HK-2 (cell line): ENCODE data around the gene ANGPTL4.
"Not testable (repeated sequence)": the region's sequence is repeated elsewhere in the genome, so short reads cannot be mapped to it uniquely, and the experiment has no call there.

Experiments used
- DNase-seq: peaks from one replicate; pipeline ENCODE4 v3.0.0-alpha.2; 2018; ENCODE audit not compliant: unreplicated experiment

ANGPTL4 gene

GRCh38 chr19:8361921-8362793 is 1.8 kb upstream of the ANGPTL4 start:
- DNase-seq = peak; percentile 95

- DNase-seq = no peak
These were observed 2.2 kb downstream of the ANGPTL4 start for GRCh38 chr19:8366121-8366581.

- no peak for DNase-seq
These were observed 3.0 kb downstream of the ANGPTL4 start for GRCh38 chr19:8366961-8367326.

GRCh38 chr19:8367327-8368001 is 3.5 kb downstream of the ANGPTL4 start:
- peak; percentile 97 for DNase-seq

GRCh38 chr19:8370176-8371010 is 6.4 kb downstream of the ANGPTL4 start:
- DNase-seq = no peak

GRCh38 chr19:8371011-8371804 is 7.3 kb downstream of the ANGPTL4 start:
- no peak for DNase-seq

- DNase-seq = no peak
These were observed 10.2 kb downstream of the ANGPTL4 start for GRCh38 chr19:8373867-8374813.

GRCh38 chr19:8375766-8376165 is 11.8 kb downstream of the ANGPTL4 start:
- not testable (repeated sequence) for DNase-seq

GRCh38 chr19:8376373-8376974 is 12.5 kb downstream of the ANGPTL4 start:
- not testable (repeated sequence) for DNase-seq

- DNase-seq = no peak
These were observed 13.6 kb downstream of the ANGPTL4 start for GRCh38 chr19:8377598-8377997.

GRCh38 chr19:8379156-8379891 is 15.4 kb downstream of the ANGPTL4 start:
- DNase-seq = not testable (repeated sequence)

- DNase-seq = not testable (repeated sequence)
These were observed 20.6 kb downstream of the ANGPTL4 start for GRCh38 chr19:8384569-8384968.

- DNase-seq = not testable (repeated sequence)
These were observed 21.1 kb downstream of the ANGPTL4 start for GRCh38 chr19:8385103-8385502.

- not testable (repeated sequence) for DNase-seq
These were observed 21.6 kb downstream of the ANGPTL4 start for GRCh38 chr19:8385566-8385965.

- not testable (repeated sequence) for DNase-seq
These were observed 22.5 kb downstream of the ANGPTL4 start for GRCh38 chr19:8386419-8386818.

- no peak for DNase-seq
These were observed 23.0 kb downstream of the ANGPTL4 start for GRCh38 chr19:8386990-8387389.

GRCh38 chr19:8387688-8388611 is 24.0 kb downstream of the ANGPTL4 start:
- DNase-seq = no peak

- DNase-seq = no peak
These were observed 24.6 kb downstream of the ANGPTL4 start for GRCh38 chr19:8388612-8388958.
